ENCODE measurements around the gene LBHD1.

The LBHD1 gene

DNA sequence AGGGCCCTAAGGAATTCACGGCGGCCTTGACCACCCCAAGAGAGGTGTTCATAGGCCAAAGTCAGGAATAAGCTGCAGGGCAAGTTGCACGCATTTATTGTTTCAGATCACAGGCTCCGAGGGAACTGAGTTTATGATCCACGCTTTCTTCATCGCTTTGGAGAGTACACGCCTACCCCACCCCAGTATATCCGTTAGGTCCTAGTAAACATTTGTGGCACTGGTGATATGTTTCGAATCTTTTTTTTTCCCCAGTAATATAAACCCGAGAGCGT lies 26.5 kb downstream of the LBHD1 start:
- TF ChIP-seq ZNF384 (IDR thresholded peaks at IDR 0.05), result no peak
- TF ChIP-seq HDGF (IDR thresholded peaks at IDR 0.05; ENCODE audit: borderline replicate concordance), result no peak
- no peak for TF ChIP-seq FOXK2 (IDR thresholded peaks at IDR 0.05)
- no peak for TF ChIP-seq SUZ12 (IDR thresholded peaks at IDR 0.05)
- TF ChIP-seq CTBP1 (IDR thresholded peaks at IDR 0.05; ENCODE audit: borderline replicate concordance), result no peak
- no peak for TF ChIP-seq FOXM1 (IDR thresholded peaks at IDR 0.05; ENCODE audit: borderline replicate concordance)
- TF ChIP-seq ARNT (IDR thresholded peaks at IDR 0.05), result no peak
- no peak for TF ChIP-seq PKNOX1 (IDR thresholded peaks at IDR 0.05)
- TF ChIP-seq FOXA1 (IDR thresholded peaks at IDR 0.05), result no peak
- no peak for TF ChIP-seq LEF1 (IDR thresholded peaks at IDR 0.05; ENCODE audit: borderline replicate concordance)
- no peak for TF ChIP-seq TARDBP (IDR thresholded peaks at IDR 0.05)
- no peak for TF ChIP-seq NFRKB (IDR thresholded peaks at IDR 0.05)

GRCh38 chr11:62644220-62644619 lies 27.8 kb downstream of the LBHD1 start:
- POLR2A ChIA-PET, result interaction anchor here (0.8 to 2.8 kb wide), 6 partner anchors 9 to 83 kb away, joined by 3 to 19 read pairs (median 6); partner anchors contain the start of genes B3GAT3, HNRNPUL2, INTS5 and LBHD1

More for the DNA sequence above, 26.5 kb downstream of the LBHD1 start:
- DNase-seq (ENCODE audit: extremely low spot score), result no peak
- ChIA-PET POLR2A (interaction anchor here (0.8 to 4.3 kb wide), 13 partner anchors 9 to 108 kb away, joined by 3 to 33 read pairs (median 6); partner anchors contain the start of genes C11orf98, CSKMT, EEF1G and EML3), CTCF (interaction anchor here (1.1 kb wide), 1 partner anchor 103 kb away, joined by 3 read pairs; no protein-coding TSS in a partner anchor)

GRCh38 chr11:62632492-62632891 lies 39.6 kb downstream of the LBHD1 start:
- POLR2A ChIA-PET, result no interaction called here

More at GRCh38 chr11:62644220-62644619, 27.8 kb downstream of the LBHD1 start:
- CTCF ChIA-PET, result interaction anchor here (1.9 kb wide), 1 partner anchor 10 kb away, joined by 5 read pairs; no protein-coding TSS in a partner anchor
- no peak for DNase-seq (ENCODE audit: extremely low spot score)
- TF ChIP-seq FOXM1 (IDR thresholded peaks at IDR 0.05; ENCODE audit: borderline replicate concordance) (no peak), ZNF384 (IDR thresholded peaks at IDR 0.05) (peak; percentile 70), L3MBTL2 (conservative IDR thresholded peaks at IDR 0.05) (no peak), NFRKB (IDR thresholded peaks at IDR 0.05) (no peak), SP1 (IDR thresholded peaks at IDR 0.05) (no peak), TARDBP (IDR thresholded peaks at IDR 0.05) (no peak), SUZ12 (IDR thresholded peaks at IDR 0.05) (no peak)

DNA sequence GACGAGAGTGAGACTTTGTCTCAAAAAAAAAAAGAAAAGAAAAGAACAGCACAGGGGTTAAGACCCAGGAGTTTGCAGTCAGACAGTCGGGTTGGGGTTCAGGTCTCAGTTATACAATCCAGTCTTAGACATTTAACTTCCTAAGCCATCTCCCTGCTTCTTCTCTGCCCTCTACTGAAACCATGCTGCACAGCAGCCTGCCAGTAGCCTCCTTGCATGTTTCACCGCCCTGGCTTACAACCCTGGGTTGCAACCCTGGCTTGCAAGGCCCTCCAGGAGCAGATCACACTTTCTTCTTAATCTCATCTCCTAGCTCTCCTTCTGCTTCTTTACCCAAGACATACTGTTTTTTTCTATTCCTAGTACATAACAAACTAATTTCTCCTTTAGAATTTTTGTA lies 44.4 kb downstream of the LBHD1 start:
- POLR2A ChIA-PET, result interaction anchor here (1.5 kb wide), 1 partner anchor 36 kb away, joined by 4 read pairs; the partner anchor contains the start of gene TUT1
- TF ChIP-seq BHLHE40 (IDR thresholded peaks at IDR 0.05; ENCODE audit: borderline replicate concordance) (no peak), ZNF384 (IDR thresholded peaks at IDR 0.05) (no peak), PKNOX1 (IDR thresholded peaks at IDR 0.05) (no peak), CTBP1 (IDR thresholded peaks at IDR 0.05; ENCODE audit: borderline replicate concordance) (no peak), ARNT (IDR thresholded peaks at IDR 0.05) (no peak), HDGF (IDR thresholded peaks at IDR 0.05; ENCODE audit: borderline replicate concordance) (no peak), SP1 (IDR thresholded peaks at IDR 0.05) (no peak), FOXK2 (IDR thresholded peaks at IDR 0.05) (no peak), NFRKB (IDR thresholded peaks at IDR 0.05) (no peak), ELF4 (IDR thresholded peaks at IDR 0.05) (no peak)
- CTCF ChIA-PET, result no interaction called here
- DNase-seq (ENCODE audit: extremely low spot score), result no peak

More at GRCh38 chr11:62632492-62632891, 39.6 kb downstream of the LBHD1 start:
- no peak for TF ChIP-seq ELF4 (IDR thresholded peaks at IDR 0.05)
- TF ChIP-seq SUZ12 (IDR thresholded peaks at IDR 0.05), result no peak
- TF ChIP-seq TARDBP (IDR thresholded peaks at IDR 0.05), result no peak
- TF ChIP-seq CTBP1 (IDR thresholded peaks at IDR 0.05; ENCODE audit: borderline replicate concordance), result no peak
- no peak for TF ChIP-seq LEF1 (IDR thresholded peaks at IDR 0.05; ENCODE audit: borderline replicate concordance)
- TF ChIP-seq FOXK2 (IDR thresholded peaks at IDR 0.05), result no peak
- TF ChIP-seq SP1 (IDR thresholded peaks at IDR 0.05), result no peak
- DNase-seq (ENCODE audit: extremely low spot score), result no peak
- CTCF ChIA-PET, result interaction anchor here (1.6 kb wide), 1 partner anchor 41 kb away, joined by 4 read pairs; the partner anchor contains the start of gene TUT1

- no peak for DNase-seq (ENCODE audit: extremely low spot score)
- TF ChIP-seq PKNOX1 (IDR thresholded peaks at IDR 0.05) (no peak), FOXA1 (IDR thresholded peaks at IDR 0.05) (no peak), ELF4 (IDR thresholded peaks at IDR 0.05) (no peak), NFRKB (IDR thresholded peaks at IDR 0.05) (no peak), CTBP1 (IDR thresholded peaks at IDR 0.05; ENCODE audit: borderline replicate concordance) (no peak), HDGF (IDR thresholded peaks at IDR 0.05; ENCODE audit: borderline replicate concordance) (no peak), TARDBP (IDR thresholded peaks at IDR 0.05) (no peak), SUZ12 (IDR thresholded peaks at IDR 0.05) (no peak), SP1 (IDR thresholded peaks at IDR 0.05) (no peak)
- ChIA-PET CTCF (interaction anchor here (0.7 to 1.4 kb wide), 2 partner anchors 11 to 31 kb away, joined by 3 to 5 read pairs; partner anchors contain the start of gene TUT1), POLR2A (interaction anchor here (0.8 to 4.6 kb wide), 19 partner anchors 9 to 219 kb away, joined by 3 to 61 read pairs (median 5); partner anchors contain the start of genes C11orf98, CSKMT, EEF1G and EML3)
Measured at GRCh38 chr11:62622476-62623089, 49.5 kb downstream of the LBHD1 start.

Measured in HEK293T (cell line).